Esophagus muscularis mucosa (tissue), 4 donors: ENCODE measurements around the gene LIM2. TPM values are rescaled to one million over a fixed set of nuclear protein-coding genes. Genes with fewer than 3 reads are reported as not detected.

ENCODE experiments used
- DNase-seq: peaks from one replicate; pipeline ENCODE4 v3.0.0-alpha.2; 2017; ENCODE audit errors: extremely low spot score
- H3K27ac ChIP-seq, 4 donors: fragments of 200-600 bp; sonication (generic); replicated peaks in 1 of 4; 1 replicate in 3 of 4; 2 replicates in 1 of 4; pipeline ENCODE4 v1.5.1; 2016 to 2019; ENCODE audit warnings: mild to moderate bottlenecking in 1 of 4
- H3K27me3 ChIP-seq, 4 donors: fragments of 200-600 bp; sonication (generic); one replicate each; pipeline versions ENCODE4 v1.5.1 to v1.6.0; 2016 to 2019
- H3K36me3 ChIP-seq, 4 donors: fragments of 200-600 bp; sonication (generic); one replicate each; pipeline ENCODE4 v1.5.1; 2016 to 2019
- H3K4me1 ChIP-seq, 4 donors: fragments of 200-600 bp; sonication (generic); one replicate each; pipeline ENCODE4 v1.5.1; 2016 to 2019
- H3K4me3 ChIP-seq, 4 donors: fragments of 200-600 bp; sonication (generic); 1 replicate in 2 of 4; 2 replicates in 2 of 4; pipeline ENCODE4 v1.5.1; 2016 to 2019; ENCODE audit warnings: mild to moderate bottlenecking in 4 of 4, moderate library complexity in 1 of 4
- H3K9me3 ChIP-seq, 4 donors: fragments of 200-600 bp; sonication (generic); 1 replicate in 3 of 4; 2 replicates in 1 of 4; pipeline ENCODE4 v1.5.1; 2016 to 2019
- EP300 ChIP-seq: sonication (generic); formaldehyde crosslinking; IDR thresholded peaks from one replicate; pipeline ENCODE4 v1.6.1; 2017; ENCODE audit warnings: antibody characterized with exemption
- POLR2A ChIP-seq: fragments of 450-650 bp; IDR thresholded peaks from one replicate; pipeline ENCODE4 v1.6.1; 2017; ENCODE audit warnings: antibody characterized with exemption, moderate library complexity, mild to moderate bottlenecking, low read depth
- POLR2AphosphoS5 ChIP-seq, 2 donors: sonication (generic); formaldehyde crosslinking; IDR thresholded peaks; one replicate each; pipeline ENCODE4 v1.6.1; 2017; ENCODE audit warnings: antibody characterized with exemption in 2 of 2
- WGBS: methylation state at CpG from one replicate; pipeline ENCODE4 v1.1.5; 2018; 5-methylcytosine and 5-hydroxymethylcytosine counted together
- intact Hi-C: fragments of 100-400 bp; cut with DNase I; formaldehyde crosslinking; loops from one replicate; pipeline ENCODE4 v1.15.1; 2023
- total RNA-seq, 4 donors: library from RNA; depleted of rRNA; stranded (reverse); fragments of >200 nt; gene quantifications; one replicate each; pipeline versions ENCODE4 v1.1.0 to v1.2.1, GENCODE V29; 2016
- TF ChIP-seq, protein P1 (sequence below), 3 experiments: fragments of 200-600 bp in 2 of 3; fragments of 450-650 bp in 1 of 3; sonication (generic) in 2 of 3; IDR thresholded peaks; one replicate each; pipeline ENCODE4 v1.5.1; 2017 to 2019; ENCODE audit warnings: antibody characterized with exemption in 3 of 3, mild to moderate bottlenecking in 2 of 3, moderate library complexity in 1 of 3

The LIM2 gene
- total RNA-seq, 4 donors from 2014 or later = not detected

DNA sequence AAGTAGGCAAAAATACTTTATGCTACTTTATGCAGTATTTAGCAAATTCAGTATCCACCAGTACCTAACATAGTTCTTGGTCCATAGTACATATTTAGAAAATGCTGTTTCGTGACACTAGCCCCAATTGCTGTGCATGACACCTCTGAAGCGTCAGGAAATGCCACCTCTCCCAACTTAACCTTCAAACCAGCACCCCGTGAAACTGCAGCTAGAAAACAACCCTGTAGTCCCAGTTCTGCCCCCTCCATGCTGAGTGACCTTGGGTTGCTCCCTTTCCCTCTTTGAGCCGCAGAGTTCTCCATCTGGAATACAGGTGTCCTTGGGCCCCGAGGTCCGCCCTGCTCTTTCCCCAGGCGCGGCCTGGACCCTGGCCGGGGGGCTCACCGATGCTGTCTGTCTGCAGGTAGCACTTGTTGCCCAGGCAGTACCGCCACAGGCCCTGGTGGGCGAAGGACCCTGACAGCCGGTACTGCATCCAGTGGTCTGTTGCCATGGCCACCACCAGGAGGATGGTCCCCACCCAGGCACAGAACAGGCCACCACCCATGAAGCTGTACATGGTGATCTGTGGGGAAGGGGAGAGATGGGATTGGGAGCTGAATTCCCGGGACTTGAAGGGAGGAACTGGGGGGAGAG, 773 bp downstream of the LIM2 start:
- H3K27ac ChIP-seq = no peak overlapping the region
- H3K4me3 ChIP-seq = no peak overlapping the region
- no peaks in the 10 kb centered on the region for H3K36me3 ChIP-seq
- no peaks in the 10 kb centered on the region for H3K4me1 ChIP-seq
- H3K9me3 ChIP-seq = no peaks in the 10 kb centered on the region
- DNase-seq = no peak
- no peaks in the 10 kb centered on the region for H3K27me3 ChIP-seq
- 84% methylated on average over 11 of the region's 14 CpGs for WGBS
- intact Hi-C loops = no loop called here
- TF ChIP-seq, protein P1, sequence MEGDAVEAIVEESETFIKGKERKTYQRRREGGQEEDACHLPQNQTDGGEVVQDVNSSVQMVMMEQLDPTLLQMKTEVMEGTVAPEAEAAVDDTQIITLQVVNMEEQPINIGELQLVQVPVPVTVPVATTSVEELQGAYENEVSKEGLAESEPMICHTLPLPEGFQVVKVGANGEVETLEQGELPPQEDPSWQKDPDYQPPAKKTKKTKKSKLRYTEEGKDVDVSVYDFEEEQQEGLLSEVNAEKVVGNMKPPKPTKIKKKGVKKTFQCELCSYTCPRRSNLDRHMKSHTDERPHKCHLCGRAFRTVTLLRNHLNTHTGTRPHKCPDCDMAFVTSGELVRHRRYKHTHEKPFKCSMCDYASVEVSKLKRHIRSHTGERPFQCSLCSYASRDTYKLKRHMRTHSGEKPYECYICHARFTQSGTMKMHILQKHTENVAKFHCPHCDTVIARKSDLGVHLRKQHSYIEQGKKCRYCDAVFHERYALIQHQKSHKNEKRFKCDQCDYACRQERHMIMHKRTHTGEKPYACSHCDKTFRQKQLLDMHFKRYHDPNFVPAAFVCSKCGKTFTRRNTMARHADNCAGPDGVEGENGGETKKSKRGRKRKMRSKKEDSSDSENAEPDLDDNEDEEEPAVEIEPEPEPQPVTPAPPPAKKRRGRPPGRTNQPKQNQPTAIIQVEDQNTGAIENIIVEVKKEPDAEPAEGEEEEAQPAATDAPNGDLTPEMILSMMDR (IDR thresholded peaks at IDR 0.05) = no peak
- TF ChIP-seq POLR2AphosphoS5 (IDR thresholded peaks at IDR 0.05) (no peak), EP300 (no peak), POLR2A (no peak)

DNA sequence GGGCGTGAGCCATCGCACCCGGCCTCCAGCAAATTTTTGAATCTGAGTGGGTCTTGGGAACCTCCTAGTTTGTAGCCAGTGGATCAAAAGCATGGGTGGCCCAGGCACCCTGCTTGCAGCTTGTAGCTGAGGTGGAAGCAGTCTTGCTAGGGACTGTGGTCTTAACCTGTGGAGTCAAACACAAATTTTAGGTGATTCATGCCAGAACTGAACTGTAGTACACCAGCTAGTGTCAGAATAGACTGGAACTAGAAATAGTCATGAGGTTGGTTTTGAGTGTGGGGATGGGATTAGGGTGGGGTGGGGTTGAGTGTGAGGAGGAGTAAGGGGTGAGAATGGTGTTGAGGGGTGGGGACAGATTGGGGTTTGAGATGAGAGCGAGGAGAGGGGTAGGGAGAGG, 5.8 kb downstream of the LIM2 start:
- intact Hi-C loops = no loop called here
- H3K4me3 ChIP-seq = no peak overlapping the region
- no peaks in the 10 kb centered on the region for H3K36me3 ChIP-seq
- no peak overlapping the region for H3K27ac ChIP-seq
- DNase-seq = no peak
- no peaks in the 10 kb centered on the region for H3K4me1 ChIP-seq
- H3K27me3 ChIP-seq = no peaks in the 10 kb centered on the region
- 95% methylated on average over 4 of the region's 4 CpGs for WGBS
- no peak for TF ChIP-seq EP300
- no peak for TF ChIP-seq POLR2A
- no peak for TF ChIP-seq POLR2AphosphoS5 (IDR thresholded peaks at IDR 0.05)
- TF ChIP-seq, protein P1 (IDR thresholded peaks at IDR 0.05) = no peak
- H3K9me3 ChIP-seq = peaks cover 0 to 2% (median 0%) of the 10 kb centered on the region in 4 donors

DNA sequence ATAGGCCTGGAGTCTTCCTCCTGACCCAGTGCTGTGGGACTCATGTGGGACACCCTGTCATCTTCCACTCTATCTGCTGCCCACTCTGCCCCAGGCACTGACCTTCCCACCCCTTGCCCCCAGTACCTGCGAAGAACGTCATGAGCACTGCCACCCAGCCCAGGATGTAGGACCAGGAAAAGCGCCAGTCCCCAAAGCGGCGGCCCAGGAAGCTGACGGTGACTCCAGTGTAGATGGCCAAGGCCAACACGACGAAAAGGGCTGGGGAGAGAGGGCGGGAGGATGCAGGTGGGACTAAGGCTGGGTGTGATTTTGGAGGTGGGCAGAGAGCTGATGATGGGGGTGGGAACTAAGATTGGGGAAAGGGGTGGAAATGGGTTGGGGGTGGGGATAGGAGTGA, 7.4 kb downstream of the LIM2 start:
- 88% methylated on average over 9 of the region's 9 CpGs for WGBS

DNA sequence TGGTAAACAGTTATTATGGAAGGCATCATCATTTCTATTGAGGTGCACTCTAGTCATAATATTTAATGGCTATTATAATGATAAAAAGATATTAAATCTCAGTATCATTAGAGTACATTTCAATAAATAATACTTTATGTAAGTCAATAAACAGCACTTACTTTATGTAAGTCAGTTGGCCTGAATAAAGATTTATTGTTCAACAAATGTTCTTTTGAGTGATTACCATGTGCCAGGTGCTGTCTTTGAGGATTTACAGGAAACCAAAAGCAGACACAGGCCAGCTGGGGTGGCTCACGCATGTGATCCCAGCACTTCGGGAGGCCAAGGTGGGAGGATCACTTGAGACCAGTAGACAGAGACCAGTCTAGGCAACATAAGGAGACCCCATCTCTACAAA, 10.4 kb downstream of the LIM2 start:
- intact Hi-C loops = no loop called here
- 81% methylated on average over 2 of the region's 2 CpGs for WGBS
- Histone ChIP-seq H3K27me3 (no peaks in the 10 kb centered on the region), H3K4me1 (no peaks in the 10 kb centered on the region), H3K9me3 (peaks cover 0 to 2% (median 0%) of the 10 kb centered on the region in 4 donors), H3K27ac (no peak overlapping the region), H3K36me3 (no peaks in the 10 kb centered on the region), H3K4me3 (no peak overlapping the region)
- DNase-seq = no peak
- TF ChIP-seq, protein P1 (IDR thresholded peaks at IDR 0.05) = no peak
- no peak for TF ChIP-seq POLR2A
- no peak for TF ChIP-seq POLR2AphosphoS5 (IDR thresholded peaks at IDR 0.05)
- TF ChIP-seq EP300 = no peak

More for the DNA sequence above, 7.4 kb downstream of the LIM2 start:
- H3K4me3 ChIP-seq = no peak overlapping the region
- no peaks in the 10 kb centered on the region for H3K4me1 ChIP-seq
- H3K27me3 ChIP-seq = no peaks in the 10 kb centered on the region
- H3K36me3 ChIP-seq = no peaks in the 10 kb centered on the region
- no peak for DNase-seq
- no peak for TF ChIP-seq POLR2AphosphoS5 (IDR thresholded peaks at IDR 0.05)
- no peak for TF ChIP-seq POLR2A
- TF ChIP-seq, protein P1 (IDR thresholded peaks at IDR 0.05) = no peak
- TF ChIP-seq EP300 = no peak
- H3K9me3 ChIP-seq = peaks cover 0 to 2% (median 0%) of the 10 kb centered on the region in 4 donors
- H3K27ac ChIP-seq = no peak overlapping the region
- intact Hi-C loops = no loop called here
